HCT116 (cell line): ENCODE data around the gene BBS2. TPM values are rescaled to one million over a fixed set of nuclear protein-coding genes. Genes with fewer than 3 reads are reported as not detected.

Experiments used
- ATAC-seq: fragments of 200-7000 bp; cut with Tn5 transposase; 2 replicates; pipeline ENCODE4 v1.9.1; 2020; ENCODE audit warnings: mild to moderate bottlenecking, moderate library complexity
- BruUV-seq: library from RNA; stranded (reverse); fragments of 400-500 nt; replicated peaks from 2 replicates; lab custom pipeline; 2021; lab: Mats Ljungman, UMichigan
- CTCF ChIA-PET: fragments of 300-600 bp; sonication (Branson Sonifier 250); formaldehyde crosslinking; loops from one replicate; lab custom pipeline; 2021; ENCODE audit warnings: antibody characterized with exemption; lab: Charles Lee
- POLR2A ChIA-PET: fragments of 300-600, 350-600 bp; sonication (Branson Sonifier 250); formaldehyde crosslinking; loops from one replicate; lab custom pipeline; 2021; ENCODE audit warnings: antibody characterized with exemption; lab: Charles Lee
- RAD21 ChIA-PET, 2 experiments: fragments of 300-600 bp; sonication (Branson Sonifier 250); formaldehyde crosslinking; loops; one replicate each; lab custom pipeline; 2023; ENCODE audit warnings: low total read pairs in 2 of 2; ENCODE audit not compliant: uncharacterized antibody in 2 of 2, unreplicated experiment in 2 of 2, low non-redundant PET in 1 of 2; lab: Charles Lee
- DNase-seq: peaks from one replicate; pipeline ENCODE4 v3.0.0-alpha.2; 2010; ENCODE audit warnings: low read depth, low spot score
- H2AFZ ChIP-seq: fragments of 200-600 bp; shearing (Covaris generic), sonication (generic); 2 replicates; pipeline ENCODE4 v1.6.1; 2017; ENCODE audit warnings: low read depth, mixed run types, mixed read lengths, antibody characterized with exemption, low read length; ENCODE audit not compliant: poor library complexity, severe bottlenecking
- H3K27ac ChIP-seq: 2 replicates; pipeline ENCODE4 v1.5.1; 2012; ENCODE audit warnings: low read depth, low read length
- H3K27me3 ChIP-seq: fragments of 200-600 bp; sonication (generic); 2 replicates; pipeline ENCODE4 v1.6.1; 2016; ENCODE audit warnings: mixed run types, low read length, mixed read lengths; ENCODE audit not compliant: insufficient read depth
- H3K36me3 ChIP-seq, 2 experiments: fragments of 200-500 bp in 1 of 2; fragments of 200-600 bp in 1 of 2; sonication (Bioruptor generic) in 1 of 2; sonication (generic) in 1 of 2; 2 replicates each; pipeline versions ENCODE4 v1.5.1 to v1.6.1; 2014 to 2016; ENCODE audit warnings: low read length in 2 of 2, inconsistent platforms in 1 of 2, mixed read lengths in 1 of 2, mixed run types in 1 of 2; ENCODE audit not compliant: insufficient read depth in 2 of 2, control insufficient read depth in 1 of 2
- H3K4me1 ChIP-seq, 2 experiments: fragments of 200-600 bp in 1 of 2; sonication (generic) in 1 of 2; 2 replicates each; pipeline versions ENCODE4 v1.5.1 to v1.6.1; 2012 to 2017; ENCODE audit warnings: low read length in 2 of 2, inconsistent platforms in 1 of 2, mild to moderate bottlenecking in 1 of 2, mixed read lengths in 1 of 2, mixed run types in 1 of 2, moderate library complexity in 1 of 2; ENCODE audit not compliant: insufficient read depth in 2 of 2, control insufficient read depth in 1 of 2
- H3K4me2 ChIP-seq: fragments of 200-600 bp; sonication (generic); 2 replicates; pipeline ENCODE4 v1.6.1; 2017; ENCODE audit warnings: mixed run types, low read length, mixed read lengths
- H3K4me3 ChIP-seq, 2 experiments: fragments of 200-600 bp in 1 of 2; sonication (generic) in 1 of 2; replicated peaks in 1 of 2; 2 replicates each; pipeline ENCODE4 v1.5.1; 2011 to 2016; ENCODE audit warnings: low read length in 2 of 2, control low read depth in 1 of 2, low read depth in 1 of 2, mild to moderate bottlenecking in 1 of 2, mixed read lengths in 1 of 2, mixed run types in 1 of 2
- H3K79me2 ChIP-seq: fragments of 200-600 bp; sonication (generic); 2 replicates; pipeline ENCODE4 v1.6.1; 2017; ENCODE audit warnings: mild to moderate bottlenecking, mixed run types, low read length, moderate library complexity, mixed read lengths; ENCODE audit not compliant: insufficient read depth
- H3K9ac ChIP-seq: fragments of 200-600 bp; sonication (generic); 2 replicates; pipeline ENCODE4 v1.6.1; 2016; ENCODE audit warnings: low read length, mixed read lengths
- H3K9me2 ChIP-seq: fragments of 200-600 bp; sonication (generic), shearing (Covaris generic); 2 replicates; pipeline ENCODE4 v1.6.1; 2017; ENCODE audit warnings: mixed run types, mild to moderate bottlenecking, moderate library complexity; ENCODE audit not compliant: insufficient read depth
- H3K9me3 ChIP-seq, 2 experiments: fragments of 200-500 bp in 1 of 2; fragments of 200-600 bp in 1 of 2; sonication (Bioruptor generic) in 1 of 2; sonication (generic) in 1 of 2; 2 replicates each; pipeline ENCODE4 v1.6.1; 2014 to 2017; ENCODE audit warnings: low read length in 2 of 2, mixed read lengths in 2 of 2, inconsistent platforms in 1 of 2, low read depth in 1 of 2, mild to moderate bottlenecking in 1 of 2, mixed run types in 1 of 2, moderate library complexity in 1 of 2; ENCODE audit not compliant: control insufficient read depth in 1 of 2, insufficient read depth in 1 of 2
- H4K20me1 ChIP-seq: fragments of 200-600 bp; sonication (generic), shearing (Covaris generic); 2 replicates; pipeline ENCODE4 v1.6.1; 2017; ENCODE audit warnings: mixed run types, mild to moderate bottlenecking, moderate library complexity; ENCODE audit not compliant: insufficient read depth
- CBX3 ChIP-seq: IDR thresholded peaks from 2 replicates; pipeline ENCODE4 v1.6.1; 2012; ENCODE audit warnings: low read depth
- CEBPB ChIP-seq: IDR thresholded peaks from 2 replicates; pipeline ENCODE4 v1.6.1; 2012; ENCODE audit warnings: low read depth
- EGR1 ChIP-seq: IDR thresholded peaks from 2 replicates; pipeline ENCODE4 v1.6.1; 2012; ENCODE audit warnings: low read depth
- ELF1 ChIP-seq: IDR thresholded peaks from 2 replicates; pipeline ENCODE4 v1.6.1; 2012; ENCODE audit warnings: low read depth, borderline replicate concordance
- EZH2phosphoT487 ChIP-seq: fragments of 200-600 bp; IDR thresholded peaks from 2 replicates; pipeline ENCODE4 v1.6.1; 2018; ENCODE audit warnings: antibody characterized with exemption, borderline replicate concordance
- FOSL1 ChIP-seq: IDR thresholded peaks from 2 replicates; pipeline ENCODE4 v1.6.1; 2012; ENCODE audit warnings: low read depth
- SP1 ChIP-seq: IDR thresholded peaks from 2 replicates; pipeline ENCODE4 v1.6.1; 2012; ENCODE audit warnings: low read depth
- TCF7L2 ChIP-seq: IDR thresholded peaks from 2 replicates; pipeline ENCODE4 v1.7.0; 2011; ENCODE audit warnings: borderline replicate concordance, inconsistent platforms; ENCODE audit not compliant: insufficient read depth, insufficient read length; ENCODE audit errors: extremely low read depth
- YY1 ChIP-seq: IDR thresholded peaks from 2 replicates; pipeline ENCODE4 v1.6.1; 2011; ENCODE audit warnings: low read length, low read depth, moderate library complexity, mild to moderate bottlenecking; ENCODE audit not compliant: insufficient replicate concordance; ENCODE audit errors: extremely low read depth
- ZFX ChIP-seq: fragments of 450-650 bp; IDR thresholded peaks from 2 replicates; pipeline ENCODE4 v1.6.1; 2017
- intact Hi-C: fragments of 100-400 bp; cut with micrococcal nuclease; formaldehyde crosslinking; loops from 2 replicates; pipeline ENCODE4 v1.10.0; 2022
- total RNA-seq: library from RNA; stranded (reverse); gene quantifications from one replicate; pipeline ENCODE4 v1.2.1, GENCODE V29; 2021; ENCODE audit not compliant: unreplicated experiment
- TF ChIP-seq, protein P1 (sequence below): IDR thresholded peaks from 2 replicates; pipeline ENCODE4 v1.6.1; 2011; ENCODE audit warnings: mild to moderate bottlenecking, low read length, moderate library complexity; ENCODE audit not compliant: insufficient replicate concordance; ENCODE audit errors: extremely low read depth

The BBS2 gene
- total RNA-seq, 1 experiment from 2014 or later, result 26.7 TPM

DNA sequence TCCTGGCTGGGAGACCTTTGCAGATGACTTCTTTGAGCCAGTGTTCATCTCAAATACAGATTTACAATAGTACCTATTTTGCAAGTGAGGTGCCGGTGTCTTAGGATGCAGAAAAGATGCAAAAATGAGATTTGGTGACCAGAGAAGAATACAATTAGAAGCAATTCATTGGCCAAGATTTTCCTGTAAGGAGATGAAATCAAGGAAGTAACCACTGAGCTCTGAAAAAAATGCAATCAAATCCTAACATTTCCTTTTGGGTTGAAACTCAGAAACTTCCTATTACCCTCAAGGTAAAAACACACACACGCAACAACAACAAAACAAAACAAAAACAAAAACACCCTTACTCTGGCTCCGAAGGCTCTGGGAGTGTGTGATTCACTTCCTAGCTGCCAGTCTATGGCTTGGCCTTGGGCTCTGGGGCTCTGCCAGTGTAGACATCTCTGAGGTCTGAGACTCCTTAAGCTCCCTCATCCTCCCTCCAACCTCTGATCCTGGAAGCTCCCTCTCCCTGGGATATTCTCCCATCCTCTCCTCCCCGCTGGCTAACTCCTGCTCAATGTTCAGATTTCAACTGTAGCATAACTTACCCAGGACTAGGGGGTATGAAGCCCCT is 28.2 kb upstream of the BBS2 start:
- POLR2A ChIA-PET, result interaction anchor here (0.6 to 1.3 kb wide), 2 partner anchors 78 to 355 kb away, joined by 3 read pairs; partner anchors contain the start of gene MT1E

More for the DNA sequence above, 28.2 kb upstream of the BBS2 start:
- Histone ChIP-seq H3K27ac (no peak overlapping the region), H3K9me3 (no peaks in the 10 kb centered on the region), H3K27me3 (0 out of 2 replicates have a peak, but pooled peaks cover 5% of the 10 kb centered on the region), H3K9me2 (no peaks in the 10 kb centered on the region), H4K20me1 (no peaks in the 10 kb centered on the region), H3K79me2 (no peaks in the 10 kb centered on the region), H3K9ac (no peak overlapping the region), H3K4me2 (peak overlapping the region; percentile 32; the same call in 1 of the 2 replicates), H3K4me1 (peaks cover 13 to 25% of the 10 kb centered on the region in 2 experiments; a peak in 3 of 4 replicates), H3K36me3 (no peaks in the 10 kb centered on the region), H3K4me3 (no peak overlapping the region), H2AFZ (no peak overlapping the region)
- TF ChIP-seq ZFX (no peak), CEBPB (no peak), TCF7L2 (no peak), ELF1 (no peak), YY1 (no peak), FOSL1 (no peak), SP1 (no peak), CBX3 (no peak), EGR1 (no peak), EZH2phosphoT487 (no peak)
- TF ChIP-seq, protein P1, sequence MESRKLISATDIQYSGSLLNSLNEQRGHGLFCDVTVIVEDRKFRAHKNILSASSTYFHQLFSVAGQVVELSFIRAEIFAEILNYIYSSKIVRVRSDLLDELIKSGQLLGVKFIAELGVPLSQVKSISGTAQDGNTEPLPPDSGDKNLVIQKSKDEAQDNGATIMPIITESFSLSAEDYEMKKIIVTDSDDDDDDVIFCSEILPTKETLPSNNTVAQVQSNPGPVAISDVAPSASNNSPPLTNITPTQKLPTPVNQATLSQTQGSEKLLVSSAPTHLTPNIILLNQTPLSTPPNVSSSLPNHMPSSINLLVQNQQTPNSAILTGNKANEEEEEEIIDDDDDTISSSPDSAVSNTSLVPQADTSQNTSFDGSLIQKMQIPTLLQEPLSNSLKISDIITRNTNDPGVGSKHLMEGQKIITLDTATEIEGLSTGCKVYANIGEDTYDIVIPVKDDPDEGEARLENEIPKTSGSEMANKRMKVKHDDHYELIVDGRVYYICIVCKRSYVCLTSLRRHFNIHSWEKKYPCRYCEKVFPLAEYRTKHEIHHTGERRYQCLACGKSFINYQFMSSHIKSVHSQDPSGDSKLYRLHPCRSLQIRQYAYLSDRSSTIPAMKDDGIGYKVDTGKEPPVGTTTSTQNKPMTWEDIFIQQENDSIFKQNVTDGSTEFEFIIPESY, result no peak
- ChIA-PET CTCF (interaction anchor here (0.6 kb wide), 1 partner anchor 77 kb away, joined by 3 read pairs; the partner anchor contains the start of gene MT1E), RAD21 (no interaction called here)
- intact Hi-C loops, result no loop called here
- ATAC-seq, result no peak
- DNase-seq, result no peak
- BruUV-seq, result no TSS peak
